Vagina (tissue), 2 donors: Measurements from ENCODE around the gene RGMB. TPM values are rescaled to one million over a fixed set of nuclear protein-coding genes. Genes with fewer than 3 reads are reported as not detected.
A peak's percentile ranks its signal among the peaks of the same experiment; 100 is the strongest.

ENCODE experiments used
- DNase-seq, 2 donors: peaks; one replicate each; pipeline ENCODE4 v3.0.0-alpha.2; 2017; ENCODE audit errors: extremely low spot score in 2 of 2
- H3K27ac ChIP-seq: fragments of 200-600 bp; sonication (generic); one replicate; pipeline ENCODE4 v1.5.1; 2019
- H3K27me3 ChIP-seq: fragments of 200-600 bp; sonication (generic); one replicate; pipeline ENCODE4 v1.5.1; 2019
- H3K36me3 ChIP-seq, 2 donors: fragments of 200-600 bp; sonication (generic); one replicate each; pipeline ENCODE4 v1.5.1; 2017 to 2019
- H3K4me1 ChIP-seq: fragments of 200-600 bp; sonication (generic); one replicate; pipeline ENCODE4 v1.5.1; 2019
- H3K4me3 ChIP-seq, 2 donors: fragments of 200-600 bp; sonication (generic); 1 replicate in 1 of 2; 2 replicates in 1 of 2; pipeline ENCODE4 v1.5.1; 2016 to 2019
- H3K9me3 ChIP-seq: fragments of 200-600 bp; sonication (generic); one replicate; pipeline ENCODE4 v1.5.1; 2019
- CTCF ChIP-seq, 3 experiments: fragments of 450-650 bp in 2 of 3; fragments of 200-600 bp in 1 of 3; sonication (generic) in 1 of 3; IDR thresholded peaks; one replicate each; pipeline ENCODE4 v1.5.1; 2017 to 2019; ENCODE audit warnings: antibody characterized with exemption in 3 of 3, mild to moderate bottlenecking in 2 of 3, moderate library complexity in 2 of 3
- POLR2A ChIP-seq, 2 donors: fragments of 450-650 bp; IDR thresholded peaks; one replicate each; pipeline ENCODE4 v1.6.1; 2017; ENCODE audit warnings: antibody characterized with exemption in 2 of 2, mild to moderate bottlenecking in 2 of 2, moderate library complexity in 2 of 2
- POLR2AphosphoS5 ChIP-seq, 2 donors: sonication (generic); formaldehyde crosslinking; IDR thresholded peaks; one replicate each; pipeline ENCODE4 v1.9.0; 2017; ENCODE audit warnings: antibody characterized with exemption in 2 of 2, mild to moderate bottlenecking in 2 of 2, low read depth in 1 of 2; ENCODE audit not compliant: insufficient read depth in 1 of 2
- intact Hi-C: fragments of 100-400 bp; cut with DNase I; formaldehyde crosslinking; loops from one replicate; pipeline ENCODE4 v1.15.1; 2023
- total RNA-seq: library from RNA; depleted of rRNA; stranded (reverse); fragments of >200 nt; gene quantifications from one replicate; pipeline ENCODE4 v1.2.3, GENCODE V29; 2016

Gene RGMB
- total RNA-seq, 1 donor from 2014 or later = 39.0 TPM

- DNase-seq = no peak
- TF ChIP-seq POLR2AphosphoS5 (IDR thresholded peaks at IDR 0.05; ENCODE audit: insufficient read depth in 1 of 2, low read depth in 1 of 2) (peak in 1 of 2 donors; percentile 84), POLR2A (IDR thresholded peaks at IDR 0.05) (no peak), CTCF (IDR thresholded peaks at IDR 0.05) (peak; percentile 50 to 75 (median 66))
- Histone ChIP-seq H3K9me3 (no peaks in the 10 kb centered on the region), H3K4me3 (peak overlapping the region; percentile 59 to 78), H3K36me3 (no peaks in the 10 kb centered on the region), H3K27ac (peak overlapping the region; percentile 53), H3K27me3 (no peaks in the 10 kb centered on the region), H3K4me1 (peaks cover 47% of the 10 kb centered on the region)
- intact Hi-C loops = loop anchor here (10.0 kb wide), 2 partner anchors 153 to 337 kb away; partner anchors contain the start of gene CHD1
Observed at GRCh38 chr5:98771382-98772109, 1.9 kb upstream of the RGMB start.

GRCh38 chr5:98772415-98773213 lies 849 bp upstream of the RGMB start:
- Histone ChIP-seq H3K36me3 (no peaks in the 10 kb centered on the region), H3K27me3 (no peaks in the 10 kb centered on the region), H3K4me3 (peak overlapping the region; percentile 80 to 86), H3K27ac (peak overlapping the region; percentile 95), H3K4me1 (peaks cover 56% of the 10 kb centered on the region), H3K9me3 (no peaks in the 10 kb centered on the region)
- TF ChIP-seq POLR2AphosphoS5 (IDR thresholded peaks at IDR 0.05; ENCODE audit: insufficient read depth in 1 of 2, low read depth in 1 of 2) = no peak
- TF ChIP-seq POLR2A (IDR thresholded peaks at IDR 0.05) = no peak
- no peak for TF ChIP-seq CTCF (IDR thresholded peaks at IDR 0.05)
- DNase-seq = no peak
- intact Hi-C loops = loop anchor here (10.0 kb wide), 2 partner anchors 152 to 338 kb away; partner anchors contain the start of gene CHD1

- Histone ChIP-seq H3K27ac (peak overlapping the region; percentile 95), H3K4me1 (peaks cover 55% of the 10 kb centered on the region), H3K9me3 (no peaks in the 10 kb centered on the region), H3K27me3 (no peaks in the 10 kb centered on the region), H3K36me3 (no peaks in the 10 kb centered on the region), H3K4me3 (peak overlapping the region; percentile 80 to 86)
- peak; percentile 67 to 84 for TF ChIP-seq POLR2AphosphoS5 (IDR thresholded peaks at IDR 0.05; ENCODE audit: insufficient read depth in 1 of 2, low read depth in 1 of 2)
- no peak for TF ChIP-seq CTCF (IDR thresholded peaks at IDR 0.05)
- no peak for TF ChIP-seq POLR2A (IDR thresholded peaks at IDR 0.05)
- DNase-seq = no peak
- intact Hi-C loops = loop anchor here (10.0 kb wide), 2 partner anchors 152 to 338 kb away; partner anchors contain the start of gene CHD1
Observed at GRCh38 chr5:98773214-98773463, 324 bp upstream of the RGMB start.

- intact Hi-C loops = loop anchor here (10.0 kb wide), 2 partner anchors 150 to 340 kb away; partner anchors contain the start of gene CHD1
- H3K9me3 ChIP-seq = no peaks in the 10 kb centered on the region
- H3K4me3 ChIP-seq = peak overlapping the region; percentile 80 to 86
- no peak for TF ChIP-seq POLR2A (IDR thresholded peaks at IDR 0.05)
- peak; percentile 15 to 78 for TF ChIP-seq POLR2AphosphoS5 (IDR thresholded peaks at IDR 0.05; ENCODE audit: insufficient read depth in 1 of 2, low read depth in 1 of 2)
- TF ChIP-seq CTCF (IDR thresholded peaks at IDR 0.05) = no peak
- H3K27ac ChIP-seq = peak overlapping the region; percentile 95
- H3K36me3 ChIP-seq = no peaks in the 10 kb centered on the region
- no peak for DNase-seq
- H3K27me3 ChIP-seq = no peaks in the 10 kb centered on the region
- peaks cover 56% of the 10 kb centered on the region for H3K4me1 ChIP-seq
Observed at GRCh38 chr5:98774192-98775033, 950 bp downstream of the RGMB start.
